ENCODE results near the gene PICALM. TPM values are rescaled to one million over a fixed set of nuclear protein-coding genes. Genes with fewer than 3 reads are reported as not detected.
A peak's percentile ranks its signal among the peaks of the same experiment; 100 is the strongest.

The PICALM gene
- total RNA-seq, 1 experiment from 2014 or later, result 132 TPM

DNA sequence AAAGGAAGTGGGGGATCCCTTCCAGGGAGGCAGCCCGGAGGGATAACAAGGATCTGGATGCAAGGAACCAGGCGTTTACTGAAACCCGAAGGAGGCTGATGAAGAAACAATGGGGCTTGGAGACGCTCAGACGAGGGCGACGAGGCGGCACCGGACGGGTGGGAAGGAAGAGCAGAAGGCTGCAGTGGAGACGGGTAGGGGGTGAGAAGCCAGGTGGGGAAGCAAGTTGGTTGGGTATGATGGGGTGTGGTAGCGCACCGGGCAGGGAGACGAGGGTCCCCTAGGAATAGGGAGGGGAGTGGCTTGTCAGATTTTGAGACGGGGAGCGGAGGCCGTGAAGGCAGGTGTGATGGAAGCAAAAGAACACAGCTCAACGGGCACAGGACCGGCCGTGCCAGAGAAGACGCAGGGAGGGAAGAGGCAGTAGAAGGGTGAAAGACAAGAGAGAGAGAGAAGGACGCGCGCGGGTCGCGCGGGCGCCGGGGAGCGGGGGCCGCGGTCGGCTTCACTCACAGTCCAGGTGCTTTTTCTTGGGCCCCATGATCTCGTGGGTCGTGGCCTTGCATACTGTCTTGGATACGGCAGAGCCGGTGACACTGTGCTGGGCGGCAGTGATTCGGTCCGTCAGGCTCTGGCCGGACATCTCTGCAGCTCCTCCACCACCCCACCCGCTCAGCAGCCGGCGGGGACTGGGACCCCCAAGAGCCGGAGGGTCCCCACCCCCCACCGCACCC, 579 bp downstream of the PICALM start:
- H3K4me3 ChIP-seq, result peak overlapping the region; percentile 60
- H3K36me3 ChIP-seq, result peaks cover 3% of the 10 kb centered on the region; the same call in 1 of the 2 replicates
- H3K4me1 ChIP-seq (replicated peaks), result peaks cover 32% of the 10 kb centered on the region
- peak overlapping the region; percentile 57; the same call in 1 of the 2 replicates for H3K27ac ChIP-seq
- no peak for DNase-seq (ENCODE audit: low read depth in 1 of 2, low spot score in 2 of 2)
- H3K27me3 ChIP-seq (replicated peaks), result no peaks in the 10 kb centered on the region
- no peaks in the 10 kb centered on the region for H3K9me3 ChIP-seq (replicated peaks)

DNA sequence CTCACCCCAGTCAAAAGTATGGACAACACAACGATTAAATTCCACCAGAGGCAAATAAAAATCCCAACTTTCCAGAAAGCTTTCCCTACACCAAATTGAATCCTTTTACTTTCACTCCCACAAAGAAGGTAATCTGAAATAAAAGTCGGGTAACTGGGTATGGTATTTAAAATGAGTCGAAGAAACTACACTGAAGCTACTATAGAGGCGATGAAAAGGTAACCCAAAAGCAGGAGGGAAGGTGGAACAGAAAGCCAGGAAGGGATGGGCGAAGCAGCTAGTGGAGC, 1.1 kb downstream of the PICALM start:
- Histone ChIP-seq H3K27me3 (replicated peaks) (no peaks in the 10 kb centered on the region), H3K36me3 (peaks cover 3% of the 10 kb centered on the region; the same call in 1 of the 2 replicates), H3K4me1 (replicated peaks) (peaks cover 33% of the 10 kb centered on the region), H3K9me3 (replicated peaks) (no peaks in the 10 kb centered on the region), H3K4me3 (peak overlapping the region; percentile 60), H3K27ac (peak overlapping the region; percentile 8; the same call in 1 of the 2 replicates)
- no peak for DNase-seq (ENCODE audit: low read depth in 1 of 2, low spot score in 2 of 2)

DNA sequence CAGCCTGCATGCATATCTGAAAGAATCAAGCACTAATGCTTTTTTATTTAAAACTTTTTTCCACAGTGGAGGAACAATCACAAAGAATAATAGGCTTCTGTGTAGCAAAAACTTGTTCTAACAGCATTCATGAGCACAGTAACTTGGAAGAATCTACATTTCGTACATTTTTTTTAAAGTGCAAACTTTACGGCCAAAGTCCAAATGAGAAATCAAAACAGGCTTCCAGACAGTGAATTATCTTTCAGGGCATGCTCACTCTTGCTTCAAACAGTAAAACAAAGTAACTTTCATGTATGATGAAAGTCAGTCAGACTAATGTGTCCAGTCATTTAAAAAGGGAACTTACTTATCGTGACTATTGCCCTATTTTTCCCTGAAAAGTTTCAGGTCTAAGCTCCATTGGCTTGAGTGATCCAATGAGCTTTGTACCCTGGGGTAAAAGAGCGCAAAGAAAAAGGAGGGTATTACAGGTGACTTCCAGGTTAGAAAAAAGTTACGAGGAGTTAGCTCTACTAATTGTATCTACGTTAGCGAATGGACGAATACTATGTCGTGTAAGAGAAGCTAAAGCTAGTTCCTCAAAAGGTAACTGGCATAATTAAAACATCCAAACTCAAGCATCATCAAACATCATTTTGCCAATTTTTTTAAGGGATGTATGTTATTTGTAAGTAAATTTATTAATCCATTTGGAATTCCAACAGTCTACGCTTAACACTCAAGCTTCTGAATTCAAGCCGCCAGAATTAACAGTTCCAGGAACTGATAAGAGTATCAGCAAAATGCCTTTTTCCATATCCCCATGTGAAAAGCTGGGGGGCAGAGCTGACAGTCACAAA, 1.7 kb downstream of the PICALM start:
- Histone ChIP-seq H3K36me3 (peaks cover 3% of the 10 kb centered on the region; the same call in 1 of the 2 replicates), H3K9me3 (replicated peaks) (no peaks in the 10 kb centered on the region), H3K27me3 (replicated peaks) (no peaks in the 10 kb centered on the region), H3K4me1 (replicated peaks) (peaks cover 37% of the 10 kb centered on the region), H3K27ac (peak overlapping the region; percentile 8), H3K4me3 (peak overlapping the region; percentile 60)
- no peak for DNase-seq (ENCODE audit: low read depth in 1 of 2, low spot score in 2 of 2)

DNA sequence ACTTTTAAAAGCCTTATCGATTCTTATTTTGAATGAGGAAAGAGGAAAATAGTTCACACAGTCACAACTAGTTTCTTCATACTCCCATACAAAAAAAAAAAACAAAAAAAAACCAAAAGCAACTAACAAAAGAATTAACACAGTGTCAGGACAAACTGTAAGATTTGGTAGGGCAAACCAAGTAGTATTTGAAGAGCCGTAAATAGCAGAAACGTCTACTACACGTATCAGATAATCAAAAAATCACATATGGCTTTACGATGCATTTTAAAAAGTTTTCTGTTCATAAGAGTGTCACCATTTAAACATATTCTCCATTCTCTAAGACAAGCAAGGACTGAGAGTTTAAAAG, 2.3 kb downstream of the PICALM start:
- Histone ChIP-seq H3K4me1 (replicated peaks) (peaks cover 41% of the 10 kb centered on the region), H3K27ac (no peak overlapping the region)

DNA sequence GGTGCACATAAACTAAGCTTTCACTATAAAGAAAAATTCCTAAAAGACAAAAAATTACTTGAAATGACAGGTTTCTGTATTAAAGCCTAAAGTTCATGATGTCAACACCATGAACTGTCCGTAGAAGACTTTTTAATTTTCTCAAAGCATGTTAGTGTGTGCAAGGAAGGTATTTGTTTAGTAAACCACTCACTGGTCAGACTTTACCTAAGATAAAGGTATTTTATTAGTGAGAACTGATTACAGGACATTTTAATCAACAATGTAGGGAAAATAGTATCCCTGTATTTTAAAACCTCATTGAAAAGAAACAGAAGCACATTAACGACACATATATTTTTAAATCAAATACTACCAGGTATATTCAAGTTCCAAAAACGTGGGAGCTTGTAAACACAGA, 2.9 kb downstream of the PICALM start:
- Histone ChIP-seq H3K4me3 (peak overlapping the region; percentile 60; the same call in 1 of the 2 replicates), H3K9me3 (replicated peaks) (no peaks in the 10 kb centered on the region), H3K36me3 (peaks cover 3% of the 10 kb centered on the region; the same call in 1 of the 2 replicates), H3K27ac (no peak overlapping the region), H3K4me1 (replicated peaks) (peaks cover 41% of the 10 kb centered on the region), H3K27me3 (replicated peaks) (no peaks in the 10 kb centered on the region)
- no peak for DNase-seq (ENCODE audit: low read depth in 1 of 2, low spot score in 2 of 2)

More for the DNA sequence above, 2.3 kb downstream of the PICALM start:
- H3K27me3 ChIP-seq (replicated peaks), result no peaks in the 10 kb centered on the region
- H3K4me3 ChIP-seq, result peak overlapping the region; percentile 60
- DNase-seq (ENCODE audit: low read depth in 1 of 2, low spot score in 2 of 2), result no peak
- peaks cover 3% of the 10 kb centered on the region; the same call in 1 of the 2 replicates for H3K36me3 ChIP-seq
- H3K9me3 ChIP-seq (replicated peaks), result no peaks in the 10 kb centered on the region

DNA sequence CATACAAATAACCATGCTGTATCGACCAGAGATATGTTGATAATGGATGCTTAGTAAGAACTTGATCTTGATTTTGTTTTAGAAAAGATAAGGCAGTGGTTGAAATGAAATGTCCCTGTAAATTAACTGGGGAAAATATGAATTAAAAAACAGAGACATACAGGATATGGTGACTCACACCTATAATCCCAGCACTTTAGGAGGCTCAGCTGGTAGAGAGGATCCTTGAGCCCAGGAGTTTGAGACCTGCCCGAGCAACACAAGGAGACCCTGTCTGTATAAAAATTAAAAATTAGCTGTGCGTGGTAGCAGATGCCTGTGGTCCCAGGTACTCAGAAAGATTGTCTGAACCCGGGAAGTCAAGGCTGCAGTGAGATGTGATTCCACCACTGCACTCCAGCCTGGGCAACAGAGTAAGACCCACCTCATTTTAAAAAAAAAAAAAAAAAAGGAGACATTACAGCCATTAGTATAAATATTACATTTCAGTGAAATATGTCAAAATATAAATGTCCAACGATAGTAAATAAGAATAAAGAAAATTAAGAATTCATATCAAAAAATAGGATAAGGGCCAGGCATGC, 4.6 kb downstream of the PICALM start:
- H3K36me3 ChIP-seq, result peaks cover 3% of the 10 kb centered on the region; the same call in 1 of the 2 replicates
- no peak overlapping the region for H3K4me3 ChIP-seq
- no peak for DNase-seq (ENCODE audit: low read depth in 1 of 2, low spot score in 2 of 2)
- no peak overlapping the region for H3K27ac ChIP-seq
- H3K9me3 ChIP-seq (replicated peaks), result no peaks in the 10 kb centered on the region
- H3K27me3 ChIP-seq (replicated peaks), result no peaks in the 10 kb centered on the region
- peaks cover 26% of the 10 kb centered on the region for H3K4me1 ChIP-seq (replicated peaks)

DNA sequence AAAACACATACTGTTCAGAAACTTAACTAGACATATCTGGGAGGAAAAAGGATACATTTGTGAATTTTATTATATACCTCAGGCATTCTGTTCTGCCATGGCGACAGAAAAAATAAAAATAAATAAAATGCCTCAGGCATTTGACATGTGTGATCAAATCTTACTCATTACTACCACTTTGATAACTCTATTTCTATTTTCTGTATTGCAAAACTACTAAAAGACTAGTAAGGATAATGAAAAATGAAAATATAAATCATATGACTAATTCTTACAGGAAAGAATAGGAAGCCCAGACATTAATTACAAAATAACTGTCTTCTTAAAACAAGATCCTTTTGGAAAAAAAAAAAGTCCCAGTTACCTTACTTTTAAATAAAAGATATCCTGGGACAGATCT, 5.3 kb downstream of the PICALM start:
- peaks cover 26% of the 10 kb centered on the region for H3K4me1 ChIP-seq (replicated peaks)
- DNase-seq (ENCODE audit: low read depth in 1 of 2, low spot score in 2 of 2), result no peak
- H3K27ac ChIP-seq, result peak overlapping the region; percentile 15; the same call in 1 of the 2 replicates

DNA sequence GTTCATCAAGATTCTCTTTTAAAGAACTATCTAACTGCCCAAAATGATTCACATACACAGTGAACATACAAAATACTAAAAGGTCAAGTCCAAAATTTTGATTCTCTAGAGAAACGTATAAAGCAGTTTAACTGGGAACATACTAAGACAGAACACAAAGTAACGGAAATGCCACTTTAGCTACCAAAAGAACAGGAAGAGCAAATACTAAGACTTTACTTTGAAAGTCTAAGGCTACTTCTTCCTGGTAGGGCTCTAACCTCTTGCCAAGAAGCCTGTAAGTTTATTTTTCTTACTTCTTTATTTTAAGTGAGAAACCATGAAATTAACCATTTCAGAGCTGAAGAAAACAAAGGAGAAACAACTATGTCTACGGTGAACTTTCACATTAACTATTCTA, 6.2 kb downstream of the PICALM start:
- Histone ChIP-seq H3K9me3 (replicated peaks) (no peaks in the 10 kb centered on the region), H3K4me1 (replicated peaks) (peaks cover 26% of the 10 kb centered on the region), H3K27me3 (replicated peaks) (no peaks in the 10 kb centered on the region), H3K4me3 (no peak overlapping the region), H3K27ac (peak overlapping the region; percentile 3; the same call in 1 of the 2 replicates), H3K36me3 (peaks cover 3% of the 10 kb centered on the region; the same call in 1 of the 2 replicates)
- peak in 1 of 2 experiments; percentile 44 for DNase-seq (ENCODE audit: low read depth in 1 of 2, low spot score in 2 of 2)

More for the DNA sequence above, 5.3 kb downstream of the PICALM start:
- Histone ChIP-seq H3K4me3 (no peak overlapping the region), H3K9me3 (replicated peaks) (no peaks in the 10 kb centered on the region), H3K36me3 (peaks cover 3% of the 10 kb centered on the region; the same call in 1 of the 2 replicates), H3K27me3 (replicated peaks) (no peaks in the 10 kb centered on the region)

DNA sequence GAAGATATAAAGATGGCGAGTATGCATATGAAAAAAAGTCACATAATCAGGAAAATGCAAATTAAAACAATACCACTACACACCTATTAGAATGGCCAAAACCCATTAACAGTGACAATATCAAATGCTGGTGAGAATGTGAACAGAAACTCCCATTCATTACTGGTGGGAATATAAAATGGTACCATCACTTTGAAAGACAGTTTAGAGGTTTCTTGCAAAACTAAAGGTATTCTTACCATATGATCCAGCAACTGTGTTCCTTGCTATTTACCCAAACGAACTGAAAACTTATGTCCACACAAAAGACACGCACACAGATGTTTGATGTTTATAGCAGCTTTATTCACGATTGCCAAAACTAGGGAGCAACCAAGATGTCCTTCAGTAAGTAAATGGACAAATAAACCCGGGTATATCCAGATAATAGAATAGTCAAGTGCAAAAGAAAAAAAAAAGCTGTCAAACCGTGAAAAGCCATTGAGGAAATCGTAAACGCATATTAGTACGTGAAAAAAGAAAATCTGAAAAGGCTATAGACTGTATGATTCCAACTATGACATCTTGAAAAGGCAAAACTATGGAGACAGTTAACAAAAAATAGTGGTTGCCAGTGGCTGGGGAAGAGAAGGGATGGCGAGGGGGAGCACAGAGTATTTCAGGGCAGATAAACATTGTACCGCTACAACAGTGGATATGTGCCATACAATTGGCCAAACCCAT, 7.2 kb downstream of the PICALM start:
- no peak overlapping the region for H3K27ac ChIP-seq
- no peaks in the 10 kb centered on the region for H3K9me3 ChIP-seq (replicated peaks)
- peaks cover 26% of the 10 kb centered on the region for H3K4me1 ChIP-seq (replicated peaks)
- DNase-seq (ENCODE audit: low read depth in 1 of 2, low spot score in 2 of 2), result no peak
- no peak overlapping the region for H3K4me3 ChIP-seq
- no peaks in the 10 kb centered on the region for H3K36me3 ChIP-seq
- no peaks in the 10 kb centered on the region for H3K27me3 ChIP-seq (replicated peaks)

DNA sequence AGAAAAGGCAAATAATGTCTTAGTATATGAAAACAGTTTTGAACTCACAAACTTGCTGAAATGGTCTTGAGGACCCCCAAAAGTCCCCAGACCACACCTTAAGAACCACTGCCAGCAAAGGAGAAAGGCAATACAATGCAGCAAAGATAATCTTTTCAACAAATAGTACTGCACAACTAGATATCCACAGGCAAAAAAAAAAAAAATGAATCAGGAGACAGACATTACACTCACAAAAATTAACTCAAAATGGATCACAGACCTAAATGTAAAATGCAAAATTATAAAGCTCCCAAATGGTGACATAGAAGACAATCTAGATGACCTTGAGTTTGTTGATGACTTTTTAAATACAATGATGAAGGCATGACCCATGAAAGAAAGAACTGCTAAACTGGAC, 8.3 kb downstream of the PICALM start:
- Histone ChIP-seq H3K27ac (no peak overlapping the region), H3K9me3 (replicated peaks) (no peaks in the 10 kb centered on the region), H3K36me3 (no peaks in the 10 kb centered on the region), H3K4me3 (no peak overlapping the region), H3K27me3 (replicated peaks) (no peaks in the 10 kb centered on the region), H3K4me1 (replicated peaks) (peaks cover 22% of the 10 kb centered on the region)
- no peak for DNase-seq (ENCODE audit: low read depth in 1 of 2, low spot score in 2 of 2)

DNA sequence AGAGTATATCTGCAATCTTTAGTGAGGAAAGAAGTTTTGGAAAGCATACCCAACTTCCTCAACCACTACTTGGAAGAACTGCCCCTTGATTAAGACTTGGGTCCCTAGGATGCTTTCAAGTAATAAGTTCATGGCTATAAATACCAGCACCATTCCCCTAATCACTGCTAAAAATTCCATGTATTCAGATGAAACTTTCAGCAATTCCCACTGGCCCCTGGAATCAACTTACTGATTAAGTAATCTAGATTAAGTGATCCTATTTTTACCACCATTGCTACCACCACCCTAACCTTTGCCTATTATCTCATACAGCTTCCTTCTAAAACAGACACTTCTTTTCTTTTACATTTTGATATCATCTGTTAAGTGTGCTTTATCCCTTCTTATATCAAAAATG, 10.5 kb downstream of the PICALM start:
- no peaks in the 10 kb centered on the region for H3K27me3 ChIP-seq (replicated peaks)
- H3K9me3 ChIP-seq (replicated peaks), result no peaks in the 10 kb centered on the region
- H3K27ac ChIP-seq, result no peak overlapping the region
- no peaks in the 10 kb centered on the region for H3K36me3 ChIP-seq
- peaks cover 9% of the 10 kb centered on the region for H3K4me1 ChIP-seq (replicated peaks)
- H3K4me3 ChIP-seq, result no peak overlapping the region
- no peak for DNase-seq (ENCODE audit: low read depth in 1 of 2, low spot score in 2 of 2)

DNA sequence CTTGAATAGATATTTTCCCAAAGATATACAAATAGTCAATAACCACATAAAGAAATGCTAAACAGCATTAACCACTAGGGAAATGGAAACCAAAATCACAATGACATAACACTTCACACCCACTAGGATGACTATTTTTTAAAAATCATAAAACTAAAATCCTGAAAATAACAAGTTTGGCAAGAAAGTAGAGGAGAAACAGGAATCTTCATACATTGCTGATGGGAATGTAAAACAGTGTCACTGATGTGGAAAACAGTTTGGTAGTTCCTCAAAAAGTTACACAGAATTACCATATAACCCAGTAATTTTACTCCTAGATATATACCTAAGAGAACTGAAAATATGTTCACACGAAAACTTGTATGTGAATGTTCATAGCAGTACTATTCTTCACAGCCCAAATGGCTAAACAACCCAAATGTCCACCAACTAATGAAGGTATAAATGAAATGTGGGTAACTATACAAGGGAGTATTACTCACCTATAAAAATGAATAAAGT, 12.5 kb downstream of the PICALM start:
- Histone ChIP-seq H3K27ac (no peak overlapping the region), H3K9me3 (replicated peaks) (no peaks in the 10 kb centered on the region), H3K27me3 (replicated peaks) (no peaks in the 10 kb centered on the region), H3K4me3 (no peak overlapping the region), H3K36me3 (no peaks in the 10 kb centered on the region), H3K4me1 (replicated peaks) (no peaks in the 10 kb centered on the region; the same call in 1 of the 2 replicates)
- no peak for DNase-seq (ENCODE audit: low read depth in 1 of 2, low spot score in 2 of 2)
